BJ (cell line): ENCODE measurements around the gene NDUFAB1. TPM values are rescaled to one million over a fixed set of nuclear protein-coding genes. Genes with fewer than 3 reads are reported as not detected.

Experiments
- CTCF ChIA-PET: fragments of 350-600 bp; formaldehyde crosslinking; extraction: SDS; loops from one replicate; lab custom pipeline; 2021; ENCODE audit warnings: antibody characterized with exemption, inconsistent platforms; lab: Yijun Ruan, JAX
- POLR2A ChIA-PET: fragments of 300-600 bp; sonication (Branson Sonifier 250); formaldehyde crosslinking; extraction: SDS; loops from one replicate; lab custom pipeline; 2021; ENCODE audit warnings: antibody characterized with exemption; lab: Charles Lee
- DNase-seq: peaks from one replicate; pipeline ENCODE4 v3.0.0-alpha.2; 2011; ENCODE audit warnings: low read depth
- H3K27me3 ChIP-seq: 2 replicates; pipeline ENCODE4 v1.6.0; 2011; ENCODE audit warnings: low read length; ENCODE audit not compliant: control insufficient read depth, insufficient read depth
- H3K36me3 ChIP-seq: 2 replicates; pipeline ENCODE4 v1.5.1; 2011; ENCODE audit warnings: low read length; ENCODE audit not compliant: control insufficient read depth, insufficient read depth
- H3K4me3 ChIP-seq: 2 replicates; pipeline ENCODE4 v1.5.1; 2011; ENCODE audit warnings: low read depth, mild to moderate bottlenecking, control low read depth, low read length
- CTCF ChIP-seq: IDR thresholded peaks from 2 replicates; pipeline ENCODE4 v1.5.1; 2011; ENCODE audit warnings: low read depth, mild to moderate bottlenecking, control low read depth, inconsistent platforms, low read length, moderate library complexity; ENCODE audit not compliant: insufficient read depth
- polyA plus RNA-seq: library from polyadenylated mRNA; depleted of rRNA; stranded (reverse); fragments of >200 nt; gene quantifications from 2 replicates; pipeline ENCODE4 v1.2.3, GENCODE V29; 2011; rRNA removed

Gene NDUFAB1
- polyA plus RNA-seq, 1 experiment, result 64.6 TPM

GRCh38 chr16:23534868-23535860 is 61.0 kb downstream of the NDUFAB1 start:
- POLR2A ChIA-PET, result no interaction called here
- Histone ChIP-seq H3K4me3 (no peak overlapping the region), H3K27me3 (no peaks in the 10 kb centered on the region), H3K36me3 (peaks cover 10% of the 10 kb centered on the region)
- no peak for TF ChIP-seq CTCF
- CTCF ChIA-PET, result no interaction called here
- no peak for DNase-seq

- Histone ChIP-seq H3K36me3 (peaks cover 17% of the 10 kb centered on the region), H3K27me3 (no peaks in the 10 kb centered on the region), H3K4me3 (no peak overlapping the region)
- CTCF ChIA-PET, result no interaction called here
- no peak for TF ChIP-seq CTCF
- DNase-seq, result no peak
- POLR2A ChIA-PET, result no interaction called here
Measured at GRCh38 chr16:23532448-23532847, 63.7 kb downstream of the NDUFAB1 start.

Other genes with a start within 250 kb of the NDUFAB1 start
- 22.5 and 31.2 TPM in 2 replicates for gene COG7, start 143.1 kb downstream of the NDUFAB1 start, polyA plus RNA-seq
- 19.0 and 26.4 TPM in 2 replicates for gene GGA2, start 85.8 kb downstream of the NDUFAB1 start, polyA plus RNA-seq
- 27.8 and 28.8 TPM in 2 replicates for gene EARS2, start 39.0 kb downstream of the NDUFAB1 start, polyA plus RNA-seq
- gene UBFD1, start 38.6 kb downstream of the NDUFAB1 start, polyA plus RNA-seq, result 61.4 and 78.9 TPM in 2 replicates
- 3.2 and 5.7 TPM in 2 replicates for gene PALB2, start 45.0 kb upstream of the NDUFAB1 start, polyA plus RNA-seq
- 54.0 and 79.1 TPM in 2 replicates for gene DCTN5, start 45.1 kb upstream of the NDUFAB1 start, polyA plus RNA-seq
- 21.7 and 54.0 TPM in 2 replicates for gene PLK1, start 82.6 kb upstream of the NDUFAB1 start, polyA plus RNA-seq
- gene ERN2, start 116.9 kb upstream of the NDUFAB1 start, polyA plus RNA-seq, result 0.23 TPM in 1 of 2 replicates, not detected in the other
- not detected in 2 replicates for gene CHP2, start 158.7 kb upstream of the NDUFAB1 start, polyA plus RNA-seq
- not detected in 2 replicates for gene PRKCB, start 239.7 kb upstream of the NDUFAB1 start, polyA plus RNA-seq